GM20000 (cell line): Measurements from ENCODE around the gene NET1.

Experiments
- DNase-seq: peaks from one replicate; pipeline ENCODE4 v3.0.0; 2012; ENCODE audit warnings: low spot score
- CTCF ChIP-seq: IDR thresholded peaks from 2 replicates; pipeline ENCODE4 v1.5.1; 2012; ENCODE audit warnings: mild to moderate bottlenecking, control low read depth; ENCODE audit errors: extremely low read depth, missing control alignments

The NET1 gene

GRCh38 chr10:5435328-5435727, 23.0 kb downstream of the NET1 start:
- no peak for DNase-seq
- TF ChIP-seq CTCF: no peak

- DNase-seq: no peak
- no peak for TF ChIP-seq CTCF
Observed at GRCh38 chr10:5440206-5440605, 27.8 kb downstream of the NET1 start.

- TF ChIP-seq CTCF: no peak
- no peak for DNase-seq
Observed at GRCh38 chr10:5441106-5441505, 28.7 kb downstream of the NET1 start.

- TF ChIP-seq CTCF: peak; percentile 57
- peak; percentile 48 for DNase-seq
Observed at GRCh38 chr10:5442065-5442989, 30.0 kb downstream of the NET1 start.

GRCh38 chr10:5442990-5443370, 30.6 kb downstream of the NET1 start:
- no peak for TF ChIP-seq CTCF
- no peak for DNase-seq

GRCh38 chr10:5443429-5443828, 31.1 kb downstream of the NET1 start:
- DNase-seq: peak; percentile 80
- TF ChIP-seq CTCF: no peak

- no peak for DNase-seq
- no peak for TF ChIP-seq CTCF
Observed at GRCh38 chr10:5445006-5445405, 32.6 kb downstream of the NET1 start.
